DMS 273 (cell line): Measurements from ENCODE around the gene MEGF10.
"Not testable (repeated sequence)": the region's sequence is repeated elsewhere in the genome, so short reads cannot be mapped to it uniquely, and the experiment has no call there.

Source experiments
- DNase-seq: peaks from one replicate; lab custom pipeline; 2025; ENCODE audit not compliant: unreplicated experiment; lab: John Stamatoyannopoulos, UW

The MEGF10 gene

DNA sequence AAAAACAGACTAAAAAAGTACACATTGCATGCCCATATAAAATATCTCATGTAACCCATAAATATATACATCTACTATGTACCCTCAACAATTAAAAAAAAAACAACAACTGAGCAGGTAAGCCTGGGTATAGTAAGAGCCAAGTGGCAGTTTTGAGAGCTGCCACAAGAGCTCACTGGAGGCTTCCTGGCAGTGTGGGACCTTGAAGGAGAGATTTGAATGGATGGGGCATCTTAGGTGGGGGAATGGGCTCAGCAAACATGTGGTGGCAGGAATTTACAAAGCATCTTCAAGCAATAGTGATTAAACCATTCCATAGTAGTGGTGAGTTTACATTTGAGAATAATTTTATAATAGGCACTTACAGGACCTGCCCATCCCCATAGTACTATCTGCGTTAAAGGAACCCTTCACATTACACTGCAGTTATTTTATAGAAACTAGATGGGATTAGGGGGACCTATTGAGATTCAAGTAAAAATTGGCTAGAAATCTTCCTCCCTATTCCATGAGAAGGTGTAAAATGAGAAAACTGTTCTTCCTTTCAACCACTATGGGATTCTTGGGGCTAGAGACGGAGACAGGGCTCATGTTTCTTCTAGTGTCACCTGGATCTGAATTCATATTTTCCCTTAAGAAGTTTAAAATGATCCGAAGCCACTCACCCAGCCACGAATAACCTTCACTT is 6.9 kb downstream of the MEGF10 start:
- peak; percentile 11 for DNase-seq

DNA sequence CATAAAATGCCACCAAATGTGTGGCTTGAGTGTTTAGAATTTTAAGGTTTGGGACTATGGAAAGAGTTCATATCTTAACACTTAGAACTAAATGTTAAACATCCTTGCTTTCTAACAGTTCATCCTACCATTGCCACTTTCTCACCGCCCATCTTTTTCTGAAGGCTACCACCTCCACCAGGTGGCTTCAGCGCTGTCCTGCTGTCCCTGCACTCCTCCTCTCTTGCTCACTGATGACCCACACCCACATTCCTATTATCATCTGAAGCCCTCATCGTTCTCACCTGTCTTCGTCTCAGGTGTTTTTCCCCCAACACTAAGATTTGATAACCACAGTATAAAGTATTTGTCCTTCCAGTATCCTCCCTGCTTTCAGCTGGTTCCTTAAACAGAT is 7.4 kb downstream of the MEGF10 start:
- DNase-seq: no peak

DNA sequence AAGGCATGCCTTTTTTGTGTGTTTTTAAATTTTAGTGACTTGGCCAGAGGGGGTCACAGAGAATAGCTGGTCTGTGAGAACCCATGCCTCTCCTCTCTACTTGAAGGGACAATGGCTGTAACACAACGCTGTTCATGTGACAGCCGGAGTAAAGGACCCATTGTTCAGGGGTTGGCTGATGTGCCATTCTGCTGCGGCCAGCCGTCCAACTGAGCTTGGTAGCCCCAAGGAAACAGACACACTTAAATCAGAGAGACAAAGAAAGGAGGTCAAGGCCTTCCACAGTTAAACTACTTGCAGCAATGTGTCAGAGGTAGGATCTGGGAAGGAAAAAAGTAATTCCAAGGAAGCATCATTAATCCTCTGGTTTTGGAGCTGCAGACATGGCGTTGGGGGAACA is 8.1 kb downstream of the MEGF10 start:
- DNase-seq: no peak

DNA sequence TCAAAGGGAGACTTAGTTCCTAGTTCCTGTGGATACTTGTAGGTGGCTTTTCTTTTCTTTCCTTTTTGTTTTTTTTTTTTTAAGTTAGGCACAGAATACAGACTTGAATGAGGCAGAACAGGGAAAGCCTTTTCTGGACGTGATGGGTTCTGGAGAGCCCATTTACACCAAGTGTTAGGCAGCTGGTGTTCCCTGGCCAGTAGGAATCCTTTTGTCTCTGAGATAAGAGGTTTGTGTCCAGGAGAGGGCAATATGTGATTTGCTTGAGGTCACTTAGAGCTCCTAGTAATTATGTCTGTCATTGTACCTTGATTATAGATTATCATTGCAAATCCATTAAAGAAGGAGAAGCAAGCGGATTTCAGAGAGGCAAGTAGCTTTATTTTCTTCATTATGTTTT is 9.1 kb downstream of the MEGF10 start:
- DNase-seq: peak; percentile 18

DNA sequence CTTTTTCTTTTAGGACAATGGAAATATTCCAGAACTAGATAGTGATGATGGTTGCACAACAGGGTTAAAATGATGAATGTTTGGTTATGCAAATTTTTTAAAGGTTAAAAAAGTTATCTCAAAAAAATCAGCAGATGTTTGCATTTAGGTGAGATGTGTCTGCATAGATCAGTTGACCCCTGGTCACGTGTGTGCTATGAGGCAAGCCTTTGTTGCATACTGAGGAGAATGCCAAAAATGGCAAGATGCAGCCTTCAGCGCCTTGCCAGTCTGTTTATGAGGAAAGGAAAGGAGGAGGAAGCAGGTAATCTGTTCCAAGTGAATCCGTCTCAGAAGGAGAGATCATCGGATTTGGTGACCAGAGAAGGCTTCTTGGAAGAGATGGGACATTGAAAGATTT is 11.9 kb downstream of the MEGF10 start:
- no peak for DNase-seq

DNA sequence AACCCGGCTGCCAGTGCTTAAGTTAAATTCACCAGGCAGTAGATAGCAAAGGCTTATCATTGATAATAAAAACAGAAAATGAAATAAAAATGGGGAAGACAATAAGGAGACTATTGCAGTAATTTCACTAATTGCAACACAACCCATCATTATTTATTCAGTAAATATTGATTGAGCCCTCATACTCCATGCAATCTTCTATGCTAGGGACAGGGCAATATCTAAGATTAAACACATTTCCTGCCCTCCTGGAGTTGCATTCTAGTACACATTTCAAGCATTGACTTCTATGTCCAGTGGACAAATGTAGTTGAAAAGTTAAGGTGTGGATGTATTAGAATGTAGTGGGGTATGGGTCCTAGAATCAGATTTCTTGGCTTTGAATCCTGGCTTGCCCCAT is 12.8 kb downstream of the MEGF10 start:
- DNase-seq: no peak

DNA sequence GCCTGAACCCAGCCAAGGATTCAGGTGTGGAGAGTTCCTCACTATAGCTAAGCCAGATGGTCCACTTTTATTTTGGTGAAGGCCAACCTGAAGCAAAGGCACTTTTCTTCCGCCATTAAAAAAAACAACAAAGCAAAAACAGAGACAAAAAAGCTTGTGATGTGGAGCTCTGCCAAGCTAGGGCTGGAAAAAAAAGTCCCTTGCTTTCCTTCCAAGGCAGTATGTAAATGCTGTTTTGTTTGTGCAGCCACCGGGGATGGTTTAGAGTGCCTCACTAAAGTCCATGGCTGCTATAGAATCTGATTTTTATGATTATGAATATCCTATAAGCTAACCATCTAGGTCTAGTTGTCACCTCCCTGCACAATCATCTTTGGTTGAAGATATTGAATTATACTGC is 14.9 kb downstream of the MEGF10 start:
- DNase-seq: peak; percentile 7

DNA sequence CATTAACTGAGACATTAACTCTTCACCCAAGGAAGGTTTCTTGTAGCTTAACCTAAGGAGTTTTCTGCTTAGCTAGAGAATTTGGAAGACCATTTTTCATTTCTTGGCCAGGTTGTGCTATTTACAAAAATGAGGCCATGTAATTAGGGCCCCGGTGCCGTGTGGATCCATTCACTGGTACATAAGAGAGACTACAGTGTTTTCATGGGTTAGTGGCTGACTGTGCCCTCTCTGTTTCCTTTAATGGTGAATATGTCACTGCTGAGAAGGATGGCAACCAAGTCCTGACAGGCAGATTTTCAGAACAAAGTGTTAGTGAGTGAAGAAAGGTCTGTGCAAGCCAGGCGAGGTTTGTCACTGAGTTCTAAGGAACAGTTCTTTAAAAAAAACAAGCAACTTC is 15.4 kb downstream of the MEGF10 start:
- DNase-seq: no peak

DNA sequence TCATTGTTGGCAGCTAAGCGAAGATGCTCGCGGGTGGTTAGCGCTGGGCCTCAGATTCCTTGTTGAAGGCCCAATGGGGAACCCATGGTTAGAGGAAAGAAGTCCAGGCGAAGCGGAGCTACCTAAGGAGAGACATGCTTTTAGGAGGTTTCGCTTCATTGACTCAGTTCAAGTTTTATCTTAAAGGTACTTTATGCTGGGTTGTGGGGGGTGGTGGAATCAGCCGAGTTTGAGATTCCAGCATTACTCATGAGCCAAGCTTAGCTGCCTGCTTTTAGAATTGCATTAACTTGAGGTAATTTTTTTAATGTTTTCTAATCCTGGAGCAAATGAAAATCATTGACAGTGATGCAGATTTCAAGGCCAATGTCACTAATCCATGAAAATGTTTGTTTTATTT is 16.1 kb downstream of the MEGF10 start:
- no peak for DNase-seq

DNA sequence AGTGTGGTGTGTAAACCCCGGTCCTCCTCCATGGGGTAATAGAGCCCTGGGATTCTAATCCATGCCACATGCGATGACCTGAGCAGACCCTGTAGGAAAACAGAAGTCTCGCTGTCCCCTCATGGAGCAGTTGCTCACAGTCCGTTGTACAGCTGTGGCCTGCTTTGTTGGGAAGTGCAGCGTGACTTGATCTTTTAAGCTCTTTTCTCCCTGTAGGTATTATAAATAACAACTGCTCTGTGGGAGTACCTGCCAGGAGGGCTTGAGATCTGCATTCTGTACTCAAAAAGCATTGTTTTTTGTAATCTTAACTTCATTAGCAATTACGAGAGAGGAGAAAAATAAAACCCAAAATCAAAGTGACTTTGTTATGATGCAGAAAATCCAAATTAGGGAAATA is 17.3 kb downstream of the MEGF10 start:
- no peak for DNase-seq

DNA sequence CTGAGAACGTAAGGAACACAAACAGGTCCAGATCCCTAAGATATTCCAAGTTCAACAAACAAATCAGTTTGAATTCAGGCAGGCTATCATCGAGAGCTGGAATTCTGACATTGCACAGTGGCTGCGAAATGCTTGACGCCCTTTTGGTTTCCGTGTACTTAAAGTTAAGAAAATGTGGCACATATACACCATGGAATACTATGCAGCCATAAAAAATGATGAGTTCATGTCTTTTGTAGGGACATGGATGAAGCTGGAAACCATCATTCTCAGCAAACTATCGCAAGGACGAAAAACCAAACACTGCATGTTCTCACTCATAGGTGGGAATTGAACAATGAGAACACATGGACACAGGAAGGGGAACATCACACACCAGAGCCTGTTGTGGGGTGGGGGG is 17.7 kb downstream of the MEGF10 start:
- DNase-seq: not testable (repeated sequence)

DNA sequence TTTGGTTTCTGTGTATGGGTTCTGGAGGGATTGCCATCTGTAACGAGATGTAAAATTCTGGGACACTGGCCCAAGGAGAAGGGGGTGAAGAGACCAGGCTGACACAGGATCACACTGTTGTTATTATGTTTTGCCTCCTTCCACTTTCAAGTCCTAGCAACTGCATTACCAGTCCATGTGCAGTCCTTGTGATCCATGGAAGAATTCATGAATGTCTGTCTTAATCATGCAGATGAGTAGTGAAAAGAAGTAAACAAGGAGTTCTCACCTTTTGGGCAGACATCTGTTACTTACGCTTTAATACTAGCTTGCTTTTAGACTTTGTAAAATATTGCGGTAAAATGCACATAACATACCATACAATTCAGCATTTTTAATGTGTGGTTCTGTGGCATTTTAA is 18.3 kb downstream of the MEGF10 start:
- DNase-seq: no peak

DNA sequence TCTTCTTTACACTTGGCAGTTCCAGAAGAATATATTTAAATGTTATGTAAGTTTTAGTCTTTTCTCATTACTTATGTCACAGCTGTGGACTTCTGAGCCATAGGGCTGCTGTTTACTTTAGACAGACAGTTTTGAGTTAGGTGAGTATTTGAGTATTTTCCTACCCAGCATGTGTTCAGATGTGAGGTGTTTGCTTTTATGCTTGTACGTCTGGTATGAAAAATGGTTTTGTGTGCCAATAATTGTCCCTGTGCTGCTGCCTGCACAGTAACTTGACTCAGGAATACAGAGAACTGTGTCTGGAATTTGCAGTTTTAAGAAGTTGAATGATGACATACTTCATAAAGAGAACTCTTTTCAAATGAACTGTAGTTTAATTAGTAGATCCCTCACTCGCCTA is 20.8 kb downstream of the MEGF10 start:
- no peak for DNase-seq

DNA sequence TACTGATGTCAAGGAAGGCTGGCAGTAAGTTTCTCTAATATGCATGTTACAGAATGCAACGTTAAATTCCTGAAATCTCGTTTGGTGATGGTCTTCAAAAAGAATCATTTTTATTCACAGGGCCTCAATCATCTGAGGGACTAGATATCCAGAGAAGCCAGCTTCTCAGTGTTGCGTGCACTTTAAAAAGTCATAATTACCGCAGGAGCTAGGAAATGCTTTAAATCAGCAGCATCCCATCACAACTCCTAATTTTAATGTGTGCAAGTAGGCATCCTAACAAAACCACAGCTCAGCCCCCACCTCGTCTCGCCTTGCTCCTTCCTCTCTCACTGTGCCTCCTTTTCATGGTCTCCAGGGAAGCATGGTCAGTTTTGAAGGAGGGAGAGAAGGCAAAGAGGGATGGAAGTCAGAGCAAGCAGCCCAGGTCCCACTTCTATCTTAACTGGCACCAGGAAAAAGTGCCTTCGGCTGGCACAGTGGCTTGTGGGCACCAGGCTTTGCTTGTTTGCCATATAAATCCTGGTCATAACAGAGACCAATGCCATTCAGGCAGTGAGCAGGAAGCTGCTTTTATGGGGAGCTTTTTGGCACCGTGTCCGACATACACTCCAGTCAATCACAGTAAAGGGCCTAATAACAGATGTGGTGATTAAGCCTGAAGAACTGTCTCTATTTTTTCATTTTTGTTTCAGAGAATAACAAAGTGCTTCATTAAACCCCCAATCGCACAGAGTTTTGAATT is 21.4 kb downstream of the MEGF10 start:
- DNase-seq: peak; percentile 60

DNA sequence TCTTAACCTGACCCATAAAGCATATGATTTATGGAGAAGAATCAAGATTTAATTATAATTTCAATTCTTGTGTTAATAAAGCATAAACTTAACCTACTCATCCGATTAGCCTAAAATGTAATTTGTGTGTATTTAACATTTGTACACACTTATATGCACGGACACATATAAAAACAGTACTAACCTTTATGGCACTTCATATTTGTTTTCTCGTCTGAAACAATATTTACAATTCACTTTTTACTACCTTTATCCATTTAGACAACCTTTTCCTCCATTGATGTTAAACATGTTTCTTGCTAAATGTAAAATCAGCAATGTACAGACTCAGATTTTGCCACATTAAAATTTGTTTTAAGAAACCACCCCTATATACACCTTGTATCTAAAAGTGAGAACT is 22.8 kb downstream of the MEGF10 start:
- DNase-seq: no peak

DNA sequence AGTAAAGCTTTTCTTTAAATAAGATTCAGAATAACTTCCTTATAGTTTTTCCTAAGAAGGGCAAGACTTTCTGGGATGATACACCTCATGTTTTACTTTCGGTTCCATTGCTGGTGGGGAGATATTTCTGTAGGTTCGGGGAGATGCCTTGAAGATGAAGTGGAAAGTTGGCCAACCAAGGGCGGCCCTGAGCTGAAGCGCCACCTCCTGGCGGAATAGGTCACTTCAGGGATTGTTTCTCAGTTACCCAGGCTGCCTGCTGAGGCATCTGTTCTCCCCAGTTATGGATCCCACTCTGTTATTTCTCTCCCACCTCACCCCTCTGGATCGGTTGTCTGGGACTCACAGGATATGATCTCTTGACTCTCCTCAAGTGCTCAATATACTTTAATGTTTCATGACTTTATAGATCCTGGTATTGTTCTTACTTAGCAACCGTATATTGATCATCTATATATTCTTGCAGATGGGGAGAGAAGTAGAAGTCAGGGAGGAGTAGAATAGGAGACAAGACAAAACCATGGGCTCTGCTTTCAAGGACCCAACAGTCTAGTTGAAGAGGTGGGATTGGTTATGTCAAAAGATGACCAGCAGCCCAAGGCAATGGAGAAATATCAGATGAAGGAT is 23.4 kb downstream of the MEGF10 start:
- DNase-seq: peak; percentile 70

DNA sequence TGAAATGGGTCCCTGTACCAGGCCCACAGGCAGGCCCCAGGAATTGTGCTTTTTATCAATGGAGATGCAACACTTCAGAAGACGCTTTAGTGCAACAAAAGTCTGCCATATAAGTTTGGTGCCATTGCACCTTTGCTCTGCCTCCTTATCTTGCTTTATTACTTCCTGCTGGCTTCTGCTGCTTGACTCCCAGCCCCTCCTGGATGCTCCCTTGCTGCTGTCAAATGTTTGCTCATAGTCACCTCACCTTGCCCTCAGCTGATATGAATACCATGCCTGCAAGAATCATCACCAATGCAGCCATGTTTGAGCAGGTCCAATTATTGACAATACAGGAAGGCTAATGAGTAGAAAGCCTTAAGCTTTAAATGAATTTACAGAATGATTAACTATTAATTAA is 25.4 kb downstream of the MEGF10 start:
- no peak for DNase-seq

DNA sequence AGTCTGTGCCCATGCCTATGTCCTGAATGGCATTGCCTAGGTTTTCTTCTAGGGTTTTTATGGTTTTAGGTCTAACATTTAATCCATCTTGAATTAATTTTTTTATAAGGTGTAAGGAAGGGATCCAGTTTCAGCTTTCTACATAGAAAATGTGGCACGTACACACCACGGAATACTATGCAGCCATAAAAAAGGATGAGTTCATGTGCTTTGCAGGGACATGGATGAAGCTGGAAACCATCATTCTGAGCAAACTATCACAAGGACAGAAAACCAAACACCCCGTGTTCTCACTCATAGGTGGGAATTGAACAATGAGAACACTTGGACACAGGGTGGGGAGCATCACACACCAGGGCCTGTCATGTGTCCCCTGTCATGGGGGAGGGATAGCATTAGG is 26.8 kb downstream of the MEGF10 start:
- DNase-seq: not testable (repeated sequence)

DNA sequence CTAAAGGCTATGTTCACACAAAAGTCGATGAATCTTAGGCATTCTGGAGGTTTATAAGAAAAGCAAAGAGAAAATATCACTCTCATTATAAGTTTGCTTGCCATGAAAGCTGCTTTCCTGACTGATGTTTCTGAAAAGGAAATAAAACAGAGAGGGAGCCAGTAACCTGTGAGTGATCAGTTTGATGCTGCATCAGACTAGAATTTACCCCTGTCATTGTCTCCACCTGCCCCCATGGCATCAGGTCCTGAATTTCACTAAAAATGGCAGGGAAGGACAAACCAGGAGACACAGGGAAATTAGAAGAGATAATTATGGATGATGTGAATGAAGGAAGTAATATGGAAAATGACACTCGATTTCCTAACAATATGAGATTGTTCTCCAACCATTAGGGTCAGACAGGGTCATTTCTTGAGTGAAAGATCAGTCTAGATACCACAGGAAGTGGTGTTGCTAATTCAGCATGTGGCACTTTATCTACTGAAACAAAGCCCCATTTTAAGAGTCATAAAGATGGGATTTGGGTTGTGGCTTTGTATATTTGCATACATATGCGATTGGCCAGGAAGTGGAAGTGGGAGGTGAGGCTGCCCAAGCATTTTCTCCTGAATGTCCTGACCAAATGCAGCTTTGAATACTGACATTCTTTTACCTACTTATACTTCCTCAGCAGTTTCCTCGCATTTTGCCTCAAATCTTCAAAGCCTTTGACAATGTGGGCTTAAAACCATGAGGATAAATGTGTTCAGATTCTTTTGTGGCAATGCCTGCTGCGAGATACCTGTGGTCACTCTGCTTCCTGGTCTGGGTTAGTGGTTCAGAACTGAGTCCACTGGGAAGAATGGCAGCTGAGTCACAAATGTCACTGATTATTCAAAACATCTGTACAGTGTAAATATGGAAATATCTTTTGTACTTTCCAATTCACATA is 29.7 kb downstream of the MEGF10 start:
- DNase-seq: no peak

DNA sequence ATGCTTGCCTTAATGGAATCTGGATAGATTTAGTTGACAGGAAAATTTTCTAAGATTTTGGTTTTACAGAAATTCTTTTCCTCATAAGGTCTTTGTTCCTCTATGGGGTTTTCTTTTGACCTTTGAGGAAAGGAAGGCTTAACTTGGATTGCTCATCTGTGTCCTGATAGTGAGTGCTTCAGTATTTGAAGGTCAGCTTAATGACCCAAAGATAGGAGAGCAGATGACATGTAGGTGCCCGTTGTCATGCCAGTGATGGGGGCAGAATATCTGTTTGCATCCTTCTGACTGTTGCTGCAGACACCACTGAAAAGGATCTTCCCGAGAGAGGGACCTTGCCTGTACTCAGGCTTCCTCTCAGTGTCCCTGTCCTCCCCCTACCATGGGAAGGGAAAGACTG is 30.9 kb downstream of the MEGF10 start:
- DNase-seq: no peak

DNA sequence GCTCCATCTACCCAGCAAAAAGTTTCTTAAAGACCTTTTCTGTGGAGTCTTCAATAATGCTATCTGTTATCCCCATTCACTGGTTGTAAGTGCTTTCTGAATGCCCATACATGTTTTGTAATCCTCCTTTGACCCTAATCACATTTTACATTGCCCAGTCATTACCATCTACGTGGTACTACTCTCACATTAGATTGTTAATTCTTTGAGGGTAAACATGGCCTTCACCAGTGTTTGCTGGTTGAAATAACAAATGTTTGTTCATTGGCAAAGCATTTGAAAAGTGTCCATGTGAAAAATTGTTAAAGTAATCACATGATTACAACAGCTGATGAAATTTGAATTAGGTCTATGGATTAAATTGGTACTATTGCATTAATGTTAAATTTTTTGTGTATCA is 31.8 kb downstream of the MEGF10 start:
- DNase-seq: no peak
